K562 (cell line): ENCODE measurements around the gene MGAT5. TPM values are rescaled to one million over a fixed set of nuclear protein-coding genes. Genes with fewer than 3 reads are reported as not detected.

Experiments
- ATAC-seq: fragments of 200-7000 bp; cut with Tn5 transposase; 3 replicates; pipeline ENCODE4 v1.9.1; 2020; ENCODE audit warnings: moderate library complexity
- BruUV-seq: library from RNA; stranded (reverse); fragments of 400-500 nt; replicated peaks from 2 replicates; lab custom pipeline; 2021; lab: Mats Ljungman, UMichigan
- CTCF ChIA-PET: fragments of 300-600 bp; formaldehyde crosslinking; extraction: SDS; loops from one replicate; lab custom pipeline; 2021; ENCODE audit warnings: low intra/inter-chr PET ratio; lab: Yijun Ruan, JAX
- POLR2A ChIA-PET: fragments of 300-600, 350-650 bp; sonication (Branson Sonifier 250); formaldehyde crosslinking; extraction: SDS; loops from one replicate; lab custom pipeline; 2021; ENCODE audit warnings: antibody characterized with exemption, inconsistent platforms; lab: Yijun Ruan, JAX
- DNase-seq, 4 experiments: peaks; one replicate each; pipeline versions ENCODE4 v3.0.0 to v3.0.0-alpha.2; 2011 to 2018; ENCODE audit warnings: low spot score in 3 of 4, mixed read lengths in 3 of 4; ENCODE audit errors: extremely low read depth in 1 of 4
- FAIRE-seq: peaks from 2 replicates; lab custom pipeline; 2011; peaks lifted over from hg19 to GRCh38; lab: Jason Lieb, UNC
- H2AFZ ChIP-seq: 2 replicates; pipeline ENCODE4 v1.6.0; 2011; ENCODE audit warnings: low read depth, low read length, control low read depth, inconsistent platforms
- H3K27ac ChIP-seq: fragments of 200-600 bp; 3 replicates; pipeline ENCODE4 v1.8.0; 2011; ENCODE audit warnings: low read depth, mild to moderate bottlenecking, control low read depth, inconsistent platforms, low read length, moderate library complexity, mixed read lengths; ENCODE audit errors: extremely low read depth
- H3K27me3 ChIP-seq, 2 experiments: fragments of 300-600 bp in 1 of 2; 2 replicates in 1 of 2; 3 replicates in 1 of 2; pipeline versions ENCODE4 v1.6.0 to v1.8.0; 2011; ENCODE audit warnings: inconsistent platforms in 2 of 2, low read length in 2 of 2, mild to moderate bottlenecking in 1 of 2, mixed read lengths in 1 of 2, moderate library complexity in 1 of 2; ENCODE audit not compliant: control insufficient read depth in 2 of 2, insufficient read depth in 2 of 2
- H3K36me3 ChIP-seq: fragments of 300-600 bp; 3 replicates; pipeline ENCODE4 v1.8.0; 2011; ENCODE audit warnings: mild to moderate bottlenecking, low read length, inconsistent platforms; ENCODE audit not compliant: control insufficient read depth, insufficient read depth
- H3K4me1 ChIP-seq, 2 experiments: fragments of 200-600 bp in 1 of 2; replicated peaks in 1 of 2; 2 replicates in 1 of 2; 3 replicates in 1 of 2; pipeline versions ENCODE4 v1.5.1 to v1.8.0; 2011; ENCODE audit warnings: inconsistent platforms in 2 of 2, low read length in 2 of 2, mild to moderate bottlenecking in 1 of 2, mixed read lengths in 1 of 2, moderate library complexity in 1 of 2; ENCODE audit not compliant: control insufficient read depth in 2 of 2, insufficient read depth in 2 of 2
- H3K4me2 ChIP-seq: 2 replicates; pipeline ENCODE4 v1.6.1; 2011; ENCODE audit warnings: low read length, control low read depth, inconsistent platforms, mixed read lengths; ENCODE audit not compliant: insufficient read depth
- H3K4me3 ChIP-seq: fragments of 200-600 bp; sonication (generic), shearing (Covaris generic); 2 replicates; pipeline ENCODE4 v1.5.1; 2016; ENCODE audit warnings: control low read depth, inconsistent platforms
- H3K79me2 ChIP-seq: fragments of 200-600 bp; 3 replicates; pipeline ENCODE4 v1.8.0; 2011; ENCODE audit warnings: low read length, inconsistent platforms; ENCODE audit not compliant: control insufficient read depth, insufficient read depth
- H3K9ac ChIP-seq, 2 experiments: 2 replicates each; pipeline versions ENCODE4 v1.6.0 to v1.6.1; 2011; ENCODE audit warnings: low read depth in 2 of 2, low read length in 2 of 2, control low read depth in 1 of 2, inconsistent platforms in 1 of 2, mild to moderate bottlenecking in 1 of 2, mixed read lengths in 1 of 2; ENCODE audit not compliant: insufficient read depth in 1 of 2
- H3K9me1 ChIP-seq: one replicate; pipeline ENCODE4 v1.6.0; 2011; ENCODE audit warnings: inconsistent platforms, mild to moderate bottlenecking, low read length, moderate library complexity; ENCODE audit not compliant: control insufficient read depth, insufficient read depth
- H3K9me3 ChIP-seq: replicated peaks from 2 replicates; pipeline ENCODE4 v1.5.1; 2011; ENCODE audit warnings: low read depth, low read length, inconsistent platforms; ENCODE audit not compliant: control insufficient read depth, insufficient read depth
- H4K20me1 ChIP-seq: replicated peaks from 2 replicates; pipeline ENCODE4 v1.6.1; 2011; ENCODE audit warnings: low read length, inconsistent platforms, mixed read lengths; ENCODE audit not compliant: control insufficient read depth, insufficient read depth
- MTF1 ChIP-seq: fragments of 250-450 bp; sonication (Bioruptor Pico); IDR thresholded peaks from 2 replicates; pipeline ENCODE4 v1.9.0; 2021; ENCODE audit warnings: moderate library complexity, mild to moderate bottlenecking, inconsistent platforms, borderline replicate concordance
- PRMT5 ChIP-seq: sonication (generic); formaldehyde crosslinking; IDR thresholded peaks from 2 replicates; pipeline ENCODE4 v1.5.0; 2020; ENCODE audit warnings: missing genetic modification reagents
- ZNF133 ChIP-seq: fragments of 250-450 bp; sonication (Bioruptor Pico); IDR thresholded peaks from 2 replicates; pipeline ENCODE4 v1.4.0; 2020; ENCODE audit warnings: mild to moderate bottlenecking
- ZNF583 ChIP-seq: fragments of 250-450 bp; sonication (Bioruptor Pico); IDR thresholded peaks from 2 replicates; pipeline ENCODE4 v1.4.0; 2020
- WGBS: fragments of 100-300 bp; shearing (Covaris generic); methylation state at CpG from one replicate; pipeline ENCODE4 v1.1.6; 2016; ENCODE audit warnings: low coverage, mixed read lengths; ENCODE audit not compliant: insufficient coverage; ENCODE audit errors: missing lambda C conversion rate; 5-methylcytosine and 5-hydroxymethylcytosine counted together
- in situ Hi-C: fragments of 300-500 bp; cut with MboI; formaldehyde crosslinking; loops from 4 replicates; pipeline ENCODE4 v1.15.0; 2018; ENCODE audit warnings: inconsistent platforms, mixed read lengths
- intact Hi-C: fragments of 100-400 bp; cut with micrococcal nuclease; formaldehyde crosslinking; loops from 2 replicates; pipeline ENCODE4 v1.14.2; 2022
- polyA plus RNA-seq, 8 experiments: library from polyadenylated mRNA; depleted of rRNA in 4 of 8; stranded (reverse) in 5 of 8; unstranded in 3 of 8; fragments of >200 nt; fragmentation: Nextera tagmentation in 2 of 8; fragmentation: Illumina TruSeq in 1 of 8; extraction: Ambion mirVana in 2 of 8; extraction: Trizol in 1 of 8; gene quantifications; 2 replicates each; pipeline versions ENCODE4 v1.2.1 to v1.2.3, GENCODE V29; 2011 to 2014; ENCODE audit warnings: inconsistent platforms in 1 of 8, missing spikeins in 1 of 8
- total RNA-seq, 7 experiments: library from RNA; depleted of rRNA in 6 of 7; stranded (reverse); fragments of >200 nt in 6 of 7; fragmentation: Illumina TruSeq in 2 of 7; extraction: Trizol in 2 of 7; gene quantifications; 2 replicates each; pipeline versions ENCODE4 v1.2.1 to v1.2.3, GENCODE V29; 2011 to 2021; ENCODE audit warnings: low replicate concordance in 1 of 7
- TF ChIP-seq, protein P1 (sequence below): fragments of 250-450 bp; sonication (Bioruptor Pico); IDR thresholded peaks from 2 replicates; pipeline ENCODE4 v1.4.0; 2020; ENCODE audit warnings: mild to moderate bottlenecking, moderate library complexity

MGAT5 gene
- total and polyA plus RNA-seq, 9 of the 15 experiments (the other 6 are each of a cell fraction or from before 2014, with no cell fraction given), result 1.6 to 18.6 (median 11.1) TPM

DNA sequence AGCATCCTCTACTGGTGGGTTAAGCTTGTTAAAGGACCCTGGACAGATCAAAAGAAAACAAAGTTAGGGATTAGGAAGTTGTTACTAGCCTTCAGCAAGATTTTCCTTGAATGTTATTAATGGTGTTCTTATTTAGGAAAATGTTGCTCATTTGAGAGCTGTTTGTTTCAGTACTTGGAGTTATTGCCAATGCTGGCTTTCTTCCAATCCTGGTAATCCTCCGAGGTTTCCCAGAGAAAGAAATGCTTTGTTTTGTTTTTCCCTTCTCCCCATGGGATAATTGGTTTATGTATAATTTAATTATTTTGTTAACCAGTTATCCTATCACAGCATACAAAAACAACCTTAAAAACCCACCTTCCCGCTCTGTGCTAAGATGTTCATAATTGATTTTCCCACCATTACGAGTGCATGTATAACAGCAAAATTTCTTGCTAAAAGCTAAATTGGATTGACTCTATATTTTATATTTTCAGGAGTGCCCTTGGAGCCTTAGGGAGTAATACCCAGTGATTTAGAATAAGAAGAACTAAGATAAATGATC is 79.8 kb downstream of the MGAT5 start:
- Histone ChIP-seq H3K9me3 (no peaks in the 10 kb centered on the region), H3K9me1 (no peaks in the 10 kb centered on the region), H3K4me2 (no peak overlapping the region), H2AFZ (no peak overlapping the region), H3K27me3 (no peaks in the 10 kb centered on the region), H3K9ac (no peak overlapping the region), H3K79me2 (no peaks in the 10 kb centered on the region), H3K4me3 (no peak overlapping the region), H3K36me3 (no peaks in the 10 kb centered on the region), H3K4me1 (no peaks in the 10 kb centered on the region), H4K20me1 (no peaks in the 10 kb centered on the region), H3K27ac (no peak overlapping the region)
- CTCF ChIA-PET, result no interaction called here
- POLR2A ChIA-PET, result no interaction called here
- DNase-seq (no peak), ATAC-seq (no peak), FAIRE-seq (no peak)
- 23% methylated on average over 3 of the region's 3 CpGs for whole genome bisulfite sequencing
- TF ChIP-seq ZNF583 (CRISPR knock-in tag), result no peak
- no peak for TF ChIP-seq MTF1 (CRISPR knock-in tag)
- TF ChIP-seq, protein P1, sequence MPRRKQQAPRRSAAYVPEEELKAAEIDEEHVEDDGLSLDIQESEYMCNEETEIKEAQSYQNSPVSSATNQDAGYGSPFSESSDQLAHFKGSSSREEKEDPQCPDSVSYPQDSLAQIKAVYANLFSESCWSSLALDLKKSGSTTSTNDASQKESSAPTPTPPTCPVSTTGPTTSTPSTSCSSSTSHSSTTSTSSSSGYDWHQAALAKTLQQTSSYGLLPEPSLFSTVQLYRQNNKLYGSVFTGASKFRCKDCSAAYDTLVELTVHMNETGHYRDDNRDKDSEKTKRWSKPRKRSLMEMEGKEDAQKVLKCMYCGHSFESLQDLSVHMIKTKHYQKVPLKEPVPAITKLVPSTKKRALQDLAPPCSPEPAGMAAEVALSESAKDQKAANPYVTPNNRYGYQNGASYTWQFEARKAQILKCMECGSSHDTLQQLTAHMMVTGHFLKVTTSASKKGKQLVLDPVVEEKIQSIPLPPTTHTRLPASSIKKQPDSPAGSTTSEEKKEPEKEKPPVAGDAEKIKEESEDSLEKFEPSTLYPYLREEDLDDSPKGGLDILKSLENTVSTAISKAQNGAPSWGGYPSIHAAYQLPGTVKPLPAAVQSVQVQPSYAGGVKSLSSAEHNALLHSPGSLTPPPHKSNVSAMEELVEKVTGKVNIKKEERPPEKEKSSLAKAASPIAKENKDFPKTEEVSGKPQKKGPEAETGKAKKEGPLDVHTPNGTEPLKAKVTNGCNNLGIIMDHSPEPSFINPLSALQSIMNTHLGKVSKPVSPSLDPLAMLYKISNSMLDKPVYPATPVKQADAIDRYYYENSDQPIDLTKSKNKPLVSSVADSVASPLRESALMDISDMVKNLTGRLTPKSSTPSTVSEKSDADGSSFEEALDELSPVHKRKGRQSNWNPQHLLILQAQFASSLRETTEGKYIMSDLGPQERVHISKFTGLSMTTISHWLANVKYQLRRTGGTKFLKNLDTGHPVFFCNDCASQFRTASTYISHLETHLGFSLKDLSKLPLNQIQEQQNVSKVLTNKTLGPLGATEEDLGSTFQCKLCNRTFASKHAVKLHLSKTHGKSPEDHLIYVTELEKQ, result no peak
- TF ChIP-seq ZNF133 (CRISPR knock-in tag), result no peak
- TF ChIP-seq PRMT5, result no peak
- in situ Hi-C loops, result no loop called here
- intact Hi-C loops, result no loop called here
- BruUV-seq, result no TSS peak
